Mesothelial cell of epicardium (in vitro differentiated cells): Measurements from ENCODE around the gene USP49. TPM values are rescaled to one million over a fixed set of nuclear protein-coding genes. Genes with fewer than 3 reads are reported as not detected.

Experiments
- DNase-seq, 2 experiments: peaks; one replicate each; pipeline ENCODE4 v3.0.0; 2021; ENCODE audit warnings: low spot score in 2 of 2; ENCODE audit not compliant: unreplicated experiment in 2 of 2
- H3K27ac Mint-ChIP-seq: 2 replicates; pipeline ENCODE4 v1.8.0; 2021; ENCODE audit warnings: mixed read lengths
- H3K27me3 Mint-ChIP-seq: 2 replicates; pipeline ENCODE4 v1.8.0; 2021; ENCODE audit warnings: low read depth, mixed read lengths
- H3K36me3 Mint-ChIP-seq: 2 replicates; pipeline ENCODE4 v1.8.0; 2021; ENCODE audit warnings: mixed read lengths
- H3K4me1 Mint-ChIP-seq: 2 replicates; pipeline ENCODE4 v1.8.0; 2021; ENCODE audit warnings: mixed read lengths
- H3K4me3 Mint-ChIP-seq: 2 replicates; pipeline ENCODE4 v1.8.0; 2021; ENCODE audit warnings: mild to moderate bottlenecking, moderate library complexity, mixed read lengths
- H3K9me3 Mint-ChIP-seq: 2 replicates; pipeline ENCODE4 v1.8.0; 2021; ENCODE audit warnings: mixed read lengths
- CTCF ChIP-seq: fragments of 200-600 bp; sonication (generic); IDR thresholded peaks from one replicate; pipeline ENCODE4 v1.5.0; 2021; ENCODE audit warnings: antibody characterized with exemption; ENCODE audit not compliant: unreplicated experiment
- total RNA-seq: library from RNA; stranded (reverse); gene quantifications from 3 replicates; pipeline ENCODE4 v1.2.1, GENCODE V29; 2021

The USP49 gene
- total RNA-seq, 1 donor from 2014 or later = 12.1 TPM

- Mint-ChIP-seq H3K4me1 (peaks cover 5% of the 10 kb centered on the region), H3K36me3 (peaks cover 2% of the 10 kb centered on the region), H3K27me3 (no peaks in the 10 kb centered on the region), H3K27ac (no peak overlapping the region), H3K9me3 (no peaks in the 10 kb centered on the region), H3K4me3 (no peak overlapping the region)
- no peak for DNase-seq
- no peak for TF ChIP-seq CTCF
Observed at GRCh38 chr6:41877051-41877680, 18.0 kb downstream of the USP49 start.

DNA sequence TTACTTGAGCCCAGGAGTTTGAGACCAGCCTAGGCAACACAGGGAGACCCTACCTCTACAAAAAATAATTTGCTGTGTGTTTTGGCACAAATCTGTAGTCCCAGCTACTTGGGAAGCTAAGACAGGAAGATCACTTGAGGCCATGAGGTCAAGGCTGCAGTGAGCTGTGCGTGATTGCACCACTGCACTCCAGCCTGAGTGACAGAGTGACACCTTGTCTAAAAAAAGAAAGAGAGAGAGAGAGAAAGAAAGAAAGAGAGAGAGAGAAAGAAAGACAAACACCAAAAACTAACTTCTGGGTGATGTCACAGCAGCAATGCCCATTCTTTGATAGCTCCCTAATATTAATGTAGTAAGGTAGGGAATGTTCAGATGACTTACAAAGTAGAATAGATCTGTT lies 20.4 kb downstream of the USP49 start:
- Mint-ChIP-seq H3K4me1 (peaks cover 5% of the 10 kb centered on the region), H3K4me3 (no peak overlapping the region), H3K36me3 (peaks cover 3% of the 10 kb centered on the region), H3K27ac (no peak overlapping the region), H3K9me3 (no peaks in the 10 kb centered on the region), H3K27me3 (no peaks in the 10 kb centered on the region)
- TF ChIP-seq CTCF = no peak
- DNase-seq = no peak

DNA sequence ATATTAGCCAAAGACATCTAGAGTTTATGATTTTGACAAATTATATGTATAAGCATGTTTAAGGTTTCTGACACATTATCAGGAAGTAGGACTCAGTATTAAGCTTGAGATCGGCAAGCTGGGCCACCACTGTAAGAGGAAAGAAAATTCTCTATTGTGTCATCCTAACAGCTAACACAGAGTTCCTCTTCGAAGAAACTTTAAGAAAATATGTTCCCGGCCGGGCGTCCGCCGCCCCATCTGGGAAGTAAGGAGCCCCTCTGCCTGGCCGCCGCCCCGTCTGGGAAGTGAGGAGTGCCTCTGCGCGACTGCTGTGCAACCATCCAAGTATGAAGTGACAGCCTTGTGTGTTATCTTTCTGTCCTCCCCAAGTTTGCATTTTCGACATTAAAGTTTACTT lies 23.0 kb downstream of the USP49 start:
- Mint-ChIP-seq H3K27ac (no peak overlapping the region), H3K4me1 (no peaks in the 10 kb centered on the region), H3K36me3 (peaks cover 3% of the 10 kb centered on the region), H3K9me3 (no peaks in the 10 kb centered on the region), H3K27me3 (no peaks in the 10 kb centered on the region), H3K4me3 (no peak overlapping the region)
- TF ChIP-seq CTCF = no peak
- DNase-seq = no peak

DNA sequence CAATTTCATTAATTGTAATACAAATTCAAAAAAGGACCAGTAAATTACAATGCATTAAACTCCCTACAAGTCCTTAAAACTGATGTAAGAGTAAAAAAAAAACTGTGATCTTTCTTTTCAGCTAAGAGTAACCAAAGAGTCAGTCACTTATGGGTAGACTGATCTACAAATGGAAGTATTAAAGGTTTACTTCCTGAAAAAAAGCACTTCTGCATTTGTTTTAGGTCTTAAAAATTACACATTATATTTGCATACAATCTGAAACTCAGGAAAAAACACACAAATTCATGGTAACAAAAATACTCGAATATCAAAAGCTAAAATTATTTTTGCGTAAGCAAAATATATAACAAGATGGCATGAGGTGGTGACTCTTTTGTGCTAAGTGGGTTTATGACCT lies 23.5 kb downstream of the USP49 start:
- no peaks in the 10 kb centered on the region for H3K4me1 Mint-ChIP-seq
- H3K36me3 Mint-ChIP-seq = peaks cover 3% of the 10 kb centered on the region
- no peak overlapping the region for H3K4me3 Mint-ChIP-seq
- DNase-seq = no peak
- no peaks in the 10 kb centered on the region for H3K27me3 Mint-ChIP-seq
- TF ChIP-seq CTCF = no peak
- no peaks in the 10 kb centered on the region for H3K9me3 Mint-ChIP-seq
- H3K27ac Mint-ChIP-seq = no peak overlapping the region

- Mint-ChIP-seq H3K4me1 (no peaks in the 10 kb centered on the region), H3K27ac (no peak overlapping the region), H3K36me3 (no peaks in the 10 kb centered on the region), H3K9me3 (no peaks in the 10 kb centered on the region), H3K27me3 (no peaks in the 10 kb centered on the region), H3K4me3 (no peak overlapping the region)
- TF ChIP-seq CTCF = no peak
- DNase-seq = no peak
Observed at GRCh38 chr6:41859356-41859755, 35.8 kb downstream of the USP49 start.

DNA sequence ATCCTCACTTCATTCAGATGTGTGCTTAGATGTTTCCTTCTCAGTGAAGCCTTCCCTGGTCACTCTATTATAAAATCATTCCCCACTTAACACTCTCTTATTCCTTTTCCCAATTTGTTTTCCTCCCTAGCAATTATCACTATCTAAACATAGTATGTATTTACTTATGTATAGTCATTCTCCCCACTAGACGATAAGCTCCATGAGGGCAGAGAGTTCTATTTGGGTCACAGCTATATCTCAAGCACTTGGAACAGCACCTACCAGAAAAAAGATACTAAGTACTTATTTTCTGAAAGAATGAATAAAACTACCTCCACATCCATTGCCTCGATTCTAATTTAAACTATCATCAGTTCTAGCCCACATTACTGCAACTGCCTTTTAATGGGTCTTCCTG lies 36.5 kb downstream of the USP49 start:
- Mint-ChIP-seq H3K9me3 (no peaks in the 10 kb centered on the region), H3K4me1 (no peaks in the 10 kb centered on the region), H3K27me3 (no peaks in the 10 kb centered on the region), H3K27ac (no peak overlapping the region), H3K4me3 (no peak overlapping the region), H3K36me3 (no peaks in the 10 kb centered on the region)
- no peak for DNase-seq
- TF ChIP-seq CTCF = no peak
